ENCODE measurements around the gene GABRB3. TPM values are rescaled to one million over a fixed set of nuclear protein-coding genes. Genes with fewer than 3 reads are reported as not detected.

GABRB3 gene
- polyA plus RNA-seq, 1 donor, result 5.1 TPM

DNA sequence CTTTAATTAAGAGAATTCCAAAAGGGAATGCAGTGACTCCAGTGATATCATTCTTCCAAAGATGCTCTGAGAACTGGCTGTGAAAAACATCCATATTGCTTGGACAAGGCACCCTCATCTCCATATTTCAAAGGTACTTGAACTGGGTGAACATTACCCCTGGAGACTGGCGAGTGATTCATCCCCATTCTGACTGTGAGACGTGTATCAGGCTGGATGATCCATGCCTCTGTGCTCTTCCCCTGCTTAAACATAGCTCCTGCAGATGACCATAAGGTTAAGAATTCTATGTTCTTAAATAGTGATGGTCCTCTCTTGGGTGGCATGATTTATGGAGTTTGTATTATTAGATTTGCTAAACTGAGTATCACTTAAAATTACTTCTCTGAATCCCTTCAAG is 137.8 kb downstream of the GABRB3 start:
- Histone ChIP-seq H3K4me3 (ENCODE audit: low read length) (no peak overlapping the region), H3K27ac (ENCODE audit: low read length) (no peak overlapping the region), H3K9me3 (ENCODE audit: control insufficient read depth, low read depth, low read length) (no peaks in the 10 kb centered on the region), H3K36me3 (ENCODE audit: control insufficient read depth, insufficient read depth, low read length) (no peaks in the 10 kb centered on the region), H3K4me1 (ENCODE audit: control insufficient read depth, insufficient read depth, low read length) (no peaks in the 10 kb centered on the region), H3K27me3 (ENCODE audit: control insufficient read depth, insufficient read depth, low read length) (no peaks in the 10 kb centered on the region)
- WGBS (ENCODE audit: insufficient coverage, low lambda C conversion rate), result no CpG with 5 or more reads among the region's 2 CpGs
- no peak for DNase-seq

DNA sequence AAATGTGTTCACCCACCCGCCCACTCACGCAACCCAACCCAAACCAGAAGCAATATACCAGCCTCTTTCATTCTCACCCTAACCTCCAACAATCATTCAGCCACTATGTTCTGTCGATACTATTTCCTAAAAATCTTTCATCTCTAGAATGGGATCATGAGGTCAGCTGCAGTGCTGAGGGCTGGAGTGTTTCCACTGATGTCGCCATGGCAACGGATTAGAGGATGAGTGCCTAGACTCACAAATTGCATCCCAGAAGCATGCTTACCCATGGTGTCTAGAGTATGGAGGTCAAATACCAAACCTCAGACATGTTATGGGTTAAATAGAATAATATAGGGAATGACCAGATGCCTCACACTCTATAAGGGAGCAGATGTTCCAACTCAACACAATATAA is 138.5 kb downstream of the GABRB3 start:
- Histone ChIP-seq H3K4me3 (ENCODE audit: low read length) (no peak overlapping the region), H3K9me3 (ENCODE audit: control insufficient read depth, low read depth, low read length) (no peaks in the 10 kb centered on the region), H3K27me3 (ENCODE audit: control insufficient read depth, insufficient read depth, low read length) (no peaks in the 10 kb centered on the region), H3K27ac (ENCODE audit: low read length) (no peak overlapping the region), H3K36me3 (ENCODE audit: control insufficient read depth, insufficient read depth, low read length) (no peaks in the 10 kb centered on the region), H3K4me1 (ENCODE audit: control insufficient read depth, insufficient read depth, low read length) (no peaks in the 10 kb centered on the region)
- WGBS (ENCODE audit: insufficient coverage, low lambda C conversion rate), result 82% methylated on average over 3 of the region's 5 CpGs
- no peak for DNase-seq

DNA sequence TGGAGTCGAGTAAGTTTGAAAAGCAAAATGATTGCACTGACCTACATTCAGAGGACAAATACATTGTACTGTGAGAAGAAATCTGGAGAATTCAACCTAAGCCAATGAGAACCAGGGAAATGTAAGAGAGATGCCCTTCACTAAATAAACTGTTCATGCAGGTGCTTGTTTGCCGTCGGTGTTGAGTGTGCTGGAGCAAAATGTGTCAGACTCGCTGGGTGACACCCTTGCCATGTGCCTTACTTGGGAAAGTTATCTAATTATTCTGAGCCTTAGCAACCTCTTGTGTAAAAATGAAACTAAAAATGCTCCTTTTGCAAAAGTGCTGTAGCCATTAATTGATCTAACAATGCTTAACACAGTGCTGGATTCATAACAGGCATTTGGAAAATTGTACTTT is 140.4 kb downstream of the GABRB3 start:
- DNase-seq, result no peak
- no CpG with 5 or more reads among the region's 4 CpGs for WGBS (ENCODE audit: insufficient coverage, low lambda C conversion rate)
- Histone ChIP-seq H3K4me3 (ENCODE audit: low read length) (no peak overlapping the region), H3K9me3 (ENCODE audit: control insufficient read depth, low read depth, low read length) (peaks cover 8% of the 10 kb centered on the region), H3K27me3 (ENCODE audit: control insufficient read depth, insufficient read depth, low read length) (no peaks in the 10 kb centered on the region), H3K36me3 (ENCODE audit: control insufficient read depth, insufficient read depth, low read length) (no peaks in the 10 kb centered on the region), H3K27ac (ENCODE audit: low read length) (no peak overlapping the region), H3K4me1 (ENCODE audit: control insufficient read depth, insufficient read depth, low read length) (no peaks in the 10 kb centered on the region)

DNA sequence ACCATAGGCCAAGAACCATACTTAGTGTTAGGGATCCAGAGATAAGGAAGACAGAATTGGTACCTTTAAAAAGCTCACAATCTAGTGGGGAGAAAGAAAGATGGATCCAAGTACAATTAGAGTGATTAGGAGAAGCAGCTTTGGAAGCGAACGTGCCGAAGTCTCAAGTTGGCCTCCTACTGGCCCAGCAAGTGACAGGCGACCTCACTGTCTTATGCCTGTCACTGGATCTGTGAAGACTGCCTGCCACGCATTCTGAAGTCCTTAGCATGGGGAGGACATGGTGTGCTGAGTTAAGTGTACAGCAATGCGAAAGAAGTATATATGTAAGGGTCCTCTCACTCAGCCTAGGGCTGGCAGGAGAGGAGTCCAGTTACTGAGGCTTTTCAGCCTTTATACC is 141.0 kb downstream of the GABRB3 start:
- no peaks in the 10 kb centered on the region for H3K4me1 ChIP-seq (ENCODE audit: control insufficient read depth, insufficient read depth, low read length)
- H3K27ac ChIP-seq (ENCODE audit: low read length), result no peak overlapping the region
- H3K9me3 ChIP-seq (ENCODE audit: control insufficient read depth, low read depth, low read length), result peaks cover 8% of the 10 kb centered on the region
- WGBS (ENCODE audit: insufficient coverage, low lambda C conversion rate), result no CpG with 5 or more reads among the region's 6 CpGs
- no peaks in the 10 kb centered on the region for H3K36me3 ChIP-seq (ENCODE audit: control insufficient read depth, insufficient read depth, low read length)
- no peak overlapping the region for H3K4me3 ChIP-seq (ENCODE audit: low read length)
- no peaks in the 10 kb centered on the region for H3K27me3 ChIP-seq (ENCODE audit: control insufficient read depth, insufficient read depth, low read length)
- DNase-seq, result no peak

DNA sequence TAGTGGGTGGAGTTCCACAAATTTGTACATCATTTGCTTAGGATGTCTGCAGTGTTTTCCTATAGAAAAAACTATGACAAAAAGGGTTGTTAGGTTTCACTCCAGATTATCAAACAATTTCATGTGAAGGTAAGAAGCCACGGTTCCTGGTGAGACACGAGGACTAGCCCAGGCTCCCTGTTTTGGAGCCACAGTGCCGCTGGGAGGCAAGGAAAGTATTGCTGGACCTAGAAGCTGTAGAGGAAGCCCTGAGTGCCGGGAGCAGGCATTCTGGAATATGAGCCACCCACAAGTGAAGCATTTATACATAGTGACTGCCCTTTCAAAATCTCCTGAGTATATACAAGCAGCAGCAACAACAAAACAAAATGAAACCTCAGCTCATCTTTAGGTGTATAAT is 142.0 kb downstream of the GABRB3 start:
- Histone ChIP-seq H3K36me3 (ENCODE audit: control insufficient read depth, insufficient read depth, low read length) (no peaks in the 10 kb centered on the region), H3K4me3 (ENCODE audit: low read length) (no peak overlapping the region), H3K27ac (ENCODE audit: low read length) (no peak overlapping the region), H3K9me3 (ENCODE audit: control insufficient read depth, low read depth, low read length) (peaks cover 8% of the 10 kb centered on the region), H3K27me3 (ENCODE audit: control insufficient read depth, insufficient read depth, low read length) (no peaks in the 10 kb centered on the region), H3K4me1 (ENCODE audit: control insufficient read depth, insufficient read depth, low read length) (no peaks in the 10 kb centered on the region)
- no peak for DNase-seq
- 60% methylated on average over 1 of the region's 4 CpGs for WGBS (ENCODE audit: insufficient coverage, low lambda C conversion rate)

DNA sequence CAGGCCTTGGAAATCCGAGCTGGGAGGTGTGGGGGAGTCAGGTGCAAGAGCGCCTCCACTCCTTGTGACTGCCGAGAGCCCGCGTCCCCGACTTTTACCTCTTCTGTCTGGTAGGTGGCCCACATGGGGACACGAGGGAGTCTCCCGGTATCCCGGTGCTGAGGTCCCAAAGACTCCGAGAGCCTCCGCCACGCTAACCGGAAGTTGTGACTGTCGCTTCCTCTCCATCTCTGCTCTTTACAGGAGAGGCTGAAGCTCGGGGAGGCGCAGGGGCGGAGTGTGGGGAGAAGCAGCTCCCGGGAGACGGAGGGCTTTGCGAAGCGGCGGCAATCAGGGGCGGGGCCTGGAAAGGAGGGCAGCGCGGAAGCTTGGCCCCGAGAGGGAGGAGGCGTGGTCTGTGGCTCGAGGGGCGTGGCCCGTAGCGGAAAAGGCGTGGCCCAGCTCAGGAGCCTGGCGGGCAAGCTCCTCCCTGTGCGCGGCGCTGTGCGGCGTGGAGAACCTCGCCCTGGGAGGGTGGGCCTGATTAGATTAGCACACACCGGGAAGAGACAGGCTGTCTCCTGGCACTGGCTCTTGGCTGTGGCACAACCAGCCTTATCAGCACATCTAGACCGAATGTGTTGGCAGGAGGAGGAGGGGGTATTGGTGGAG is 143.9 kb downstream of the GABRB3 start:
- peak; percentile 38 to 69 for DNase-seq
- Histone ChIP-seq H3K27me3 (ENCODE audit: control insufficient read depth, insufficient read depth, low read length) (no peaks in the 10 kb centered on the region), H3K4me1 (ENCODE audit: control insufficient read depth, insufficient read depth, low read length) (no peaks in the 10 kb centered on the region), H3K4me3 (ENCODE audit: low read length) (peak overlapping the region; percentile 35), H3K27ac (ENCODE audit: low read length) (no peak overlapping the region), H3K9me3 (ENCODE audit: control insufficient read depth, low read depth, low read length) (peaks cover 8% of the 10 kb centered on the region), H3K36me3 (ENCODE audit: control insufficient read depth, insufficient read depth, low read length) (no peaks in the 10 kb centered on the region)
- no CpG with 5 or more reads among the region's 41 CpGs for WGBS (ENCODE audit: insufficient coverage, low lambda C conversion rate)

DNA sequence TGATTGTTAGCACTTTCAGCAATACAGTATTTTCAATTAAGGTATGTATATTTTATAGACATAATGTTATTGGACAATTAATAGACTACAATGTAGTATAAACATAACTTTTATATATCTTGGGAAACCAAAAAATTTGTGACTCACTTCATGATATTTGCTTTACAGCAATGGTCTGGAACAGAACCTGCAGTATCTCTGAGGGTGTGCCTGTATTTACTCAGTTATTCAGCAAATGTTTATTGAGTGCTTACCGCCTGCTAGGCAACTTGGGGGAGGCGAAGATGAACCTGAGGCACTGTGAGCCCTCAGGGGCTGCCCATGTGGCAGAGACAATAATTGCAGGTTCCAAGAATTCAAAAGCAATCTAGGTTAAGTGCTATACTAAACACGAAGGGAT is 144.8 kb downstream of the GABRB3 start:
- H3K4me3 ChIP-seq (ENCODE audit: low read length), result peak overlapping the region; percentile 35
- no peaks in the 10 kb centered on the region for H3K4me1 ChIP-seq (ENCODE audit: control insufficient read depth, insufficient read depth, low read length)
- no peak overlapping the region for H3K27ac ChIP-seq (ENCODE audit: low read length)
- 100% methylated on average over 1 of the region's 3 CpGs for WGBS (ENCODE audit: insufficient coverage, low lambda C conversion rate)
- no peak for DNase-seq
- H3K9me3 ChIP-seq (ENCODE audit: control insufficient read depth, low read depth, low read length), result peaks cover 8% of the 10 kb centered on the region
- no peaks in the 10 kb centered on the region for H3K27me3 ChIP-seq (ENCODE audit: control insufficient read depth, insufficient read depth, low read length)
- H3K36me3 ChIP-seq (ENCODE audit: control insufficient read depth, insufficient read depth, low read length), result no peaks in the 10 kb centered on the region

DNA sequence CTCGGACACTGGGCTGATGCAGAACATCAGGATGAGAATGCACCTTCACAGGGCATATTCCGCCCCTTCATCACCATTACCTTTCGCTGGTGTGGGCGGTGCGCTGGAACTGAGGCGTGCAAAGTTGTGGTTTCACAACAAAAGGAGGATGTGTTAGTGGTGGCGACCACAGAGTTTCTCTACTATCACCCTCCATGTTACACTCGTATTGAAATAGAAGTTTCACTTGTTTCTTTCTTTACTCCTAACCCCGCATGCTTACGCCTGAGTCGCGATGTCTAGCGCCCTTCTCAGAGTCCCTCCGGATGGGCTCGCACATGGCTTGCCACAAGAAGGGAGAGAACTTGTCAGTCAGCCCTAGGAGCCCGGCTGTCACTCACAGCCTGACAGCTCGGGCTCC is 148.7 kb downstream of the GABRB3 start:
- no peak overlapping the region for H3K4me3 ChIP-seq (ENCODE audit: low read length)
- no peaks in the 10 kb centered on the region for H3K4me1 ChIP-seq (ENCODE audit: control insufficient read depth, insufficient read depth, low read length)
- no CpG with 5 or more reads among the region's 17 CpGs for WGBS (ENCODE audit: insufficient coverage, low lambda C conversion rate)
- H3K27me3 ChIP-seq (ENCODE audit: control insufficient read depth, insufficient read depth, low read length), result no peaks in the 10 kb centered on the region
- H3K9me3 ChIP-seq (ENCODE audit: control insufficient read depth, low read depth, low read length), result peaks cover 10% of the 10 kb centered on the region
- H3K36me3 ChIP-seq (ENCODE audit: control insufficient read depth, insufficient read depth, low read length), result no peaks in the 10 kb centered on the region
- DNase-seq, result no peak
- no peak overlapping the region for H3K27ac ChIP-seq (ENCODE audit: low read length)

DNA sequence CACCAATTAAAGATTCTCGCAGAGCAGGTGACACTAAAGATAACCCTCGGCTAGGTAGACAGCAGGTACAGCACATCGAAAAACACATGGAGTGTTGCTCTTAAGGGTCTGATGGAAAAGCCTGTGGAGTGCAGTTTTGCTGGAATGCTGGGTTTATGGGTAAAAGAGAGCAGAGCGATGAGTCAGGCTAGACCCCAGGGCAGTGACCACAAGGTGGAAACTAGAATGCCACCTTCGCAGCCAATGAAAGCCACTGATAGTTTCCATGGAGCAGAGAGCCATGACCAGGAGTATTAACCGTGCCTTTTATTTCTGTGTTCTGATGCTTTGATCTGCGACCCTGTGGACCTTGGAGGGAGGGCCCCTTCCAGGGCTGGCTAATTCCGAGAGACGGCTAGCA is 149.8 kb downstream of the GABRB3 start:
- H3K27me3 ChIP-seq (ENCODE audit: control insufficient read depth, insufficient read depth, low read length), result no peaks in the 10 kb centered on the region
- no peaks in the 10 kb centered on the region for H3K4me1 ChIP-seq (ENCODE audit: control insufficient read depth, insufficient read depth, low read length)
- no peaks in the 10 kb centered on the region for H3K36me3 ChIP-seq (ENCODE audit: control insufficient read depth, insufficient read depth, low read length)
- peaks cover 3% of the 10 kb centered on the region for H3K9me3 ChIP-seq (ENCODE audit: control insufficient read depth, low read depth, low read length)
- no peak overlapping the region for H3K27ac ChIP-seq (ENCODE audit: low read length)
- no peak overlapping the region for H3K4me3 ChIP-seq (ENCODE audit: low read length)
- 68% methylated on average over 3 of the region's 9 CpGs for WGBS (ENCODE audit: insufficient coverage, low lambda C conversion rate)
- no peak for DNase-seq

DNA sequence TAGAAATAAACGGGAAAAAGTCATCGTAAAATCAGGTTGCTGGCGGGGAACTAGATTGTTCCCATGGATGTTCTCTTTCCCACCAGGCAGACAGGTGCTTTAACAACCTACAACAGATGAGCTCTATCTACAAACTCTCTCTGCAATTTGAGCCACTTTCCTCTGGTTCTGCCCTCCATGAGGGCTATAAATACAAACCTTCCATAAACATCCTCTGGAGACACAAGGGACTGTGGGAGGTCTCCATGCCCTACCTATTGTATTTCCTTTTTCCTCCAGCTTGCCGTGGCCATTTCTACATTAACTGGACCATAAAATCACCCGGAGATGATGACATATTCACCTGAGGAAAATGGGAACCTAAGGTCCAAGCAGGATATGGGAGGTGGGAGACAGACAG is 151.1 kb downstream of the GABRB3 start:
- H3K4me1 ChIP-seq (ENCODE audit: control insufficient read depth, insufficient read depth, low read length), result no peaks in the 10 kb centered on the region
- WGBS (ENCODE audit: insufficient coverage, low lambda C conversion rate), result 80% methylated on average over 1 of the region's 5 CpGs
- H3K27me3 ChIP-seq (ENCODE audit: control insufficient read depth, insufficient read depth, low read length), result no peaks in the 10 kb centered on the region
- H3K36me3 ChIP-seq (ENCODE audit: control insufficient read depth, insufficient read depth, low read length), result no peaks in the 10 kb centered on the region
- no peak for DNase-seq
- H3K4me3 ChIP-seq (ENCODE audit: low read length), result no peak overlapping the region
- peaks cover 3% of the 10 kb centered on the region for H3K9me3 ChIP-seq (ENCODE audit: control insufficient read depth, low read depth, low read length)
- H3K27ac ChIP-seq (ENCODE audit: low read length), result no peak overlapping the region
